ENCODE measurements around the gene PDE4A.
"Not testable (repeated sequence)": the region's sequence is repeated elsewhere in the genome, so short reads cannot be mapped to it uniquely, and the experiment has no call there.

Gene PDE4A

GRCh38 chr19:10439588-10439987 lies 19.2 kb downstream of the PDE4A start:
- no peaks in the 10 kb centered on the region for H3K4me1 Mint-ChIP-seq
- no peak overlapping the region for H3K27ac Mint-ChIP-seq (ENCODE audit: low read depth)
- DNase-seq (ENCODE audit: low spot score in 2 of 2) (no peak), ATAC-seq (replicated peaks; ENCODE audit: extremely low read depth, poor library complexity, severe bottlenecking) (no peak)
- H3K4me3 Mint-ChIP-seq = no peak overlapping the region
- H3K27me3 Mint-ChIP-seq = no peaks in the 10 kb centered on the region
- peaks cover 8% of the 10 kb centered on the region for H3K36me3 Mint-ChIP-seq (ENCODE audit: insufficient read depth)
- H3K9me3 Mint-ChIP-seq = no peaks in the 10 kb centered on the region

DNA sequence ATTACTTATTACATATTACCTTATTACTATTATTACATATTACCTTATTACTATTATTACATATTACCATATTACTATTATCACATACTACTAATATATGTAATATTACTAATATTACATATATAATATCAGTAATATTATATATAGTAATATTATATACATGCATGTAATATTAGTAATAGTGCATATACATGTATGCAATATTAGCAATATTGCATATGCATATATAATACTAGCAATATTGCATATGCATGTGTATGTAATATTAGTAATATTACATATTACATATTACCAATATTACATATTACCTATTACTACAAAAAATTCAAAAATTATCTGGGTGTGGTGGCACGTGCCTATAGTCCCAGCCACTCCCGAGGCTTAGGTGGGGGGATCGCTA lies 22.4 kb downstream of the PDE4A start:
- Mint-ChIP-seq H3K27ac (ENCODE audit: low read depth) (no peak overlapping the region), H3K9me3 (no peaks in the 10 kb centered on the region), H3K4me3 (no peak overlapping the region), H3K4me1 (no peaks in the 10 kb centered on the region), H3K27me3 (no peaks in the 10 kb centered on the region), H3K36me3 (ENCODE audit: insufficient read depth) (peaks cover 10% of the 10 kb centered on the region)
- ATAC-seq (replicated peaks; ENCODE audit: extremely low read depth, poor library complexity, severe bottlenecking) (no peak), DNase-seq (ENCODE audit: low spot score in 2 of 2) (no peak)

DNA sequence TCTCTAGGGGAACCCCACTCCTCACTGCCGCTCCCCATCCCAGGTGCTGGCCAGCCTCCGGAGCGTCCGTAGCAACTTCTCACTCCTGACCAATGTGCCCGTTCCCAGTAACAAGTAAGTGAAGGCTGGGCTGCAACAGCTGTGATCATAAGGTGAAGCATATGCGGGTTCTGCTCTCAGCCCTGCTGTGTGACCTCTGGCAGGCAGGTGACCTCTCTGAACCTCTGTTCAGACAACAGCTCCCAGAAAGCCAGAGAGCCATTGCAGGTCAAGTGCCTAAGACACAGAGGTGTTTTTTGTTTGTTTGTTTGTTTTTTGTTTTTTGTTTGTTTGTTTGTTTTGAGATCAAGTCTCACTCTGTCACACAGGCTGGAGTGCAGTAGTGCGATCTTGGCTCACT lies 28.7 kb downstream of the PDE4A start:
- Mint-ChIP-seq H3K27ac (ENCODE audit: low read depth) (no peak overlapping the region), H3K4me1 (peaks cover 6% of the 10 kb centered on the region), H3K9me3 (no peaks in the 10 kb centered on the region), H3K4me3 (no peak overlapping the region), H3K27me3 (no peaks in the 10 kb centered on the region), H3K36me3 (ENCODE audit: insufficient read depth) (peaks cover 13% of the 10 kb centered on the region)
- ATAC-seq (replicated peaks; ENCODE audit: extremely low read depth, poor library complexity, severe bottlenecking) (no peak), DNase-seq (ENCODE audit: low spot score in 2 of 2) (no peak)

GRCh38 chr19:10450191-10450852 lies 30.0 kb downstream of the PDE4A start:
- Mint-ChIP-seq H3K4me3 (no peak overlapping the region), H3K27ac (ENCODE audit: low read depth) (no peak overlapping the region), H3K27me3 (no peaks in the 10 kb centered on the region), H3K9me3 (no peaks in the 10 kb centered on the region), H3K36me3 (ENCODE audit: insufficient read depth) (peaks cover 9% of the 10 kb centered on the region), H3K4me1 (peaks cover 6% of the 10 kb centered on the region)
- ATAC-seq (replicated peaks; ENCODE audit: extremely low read depth, poor library complexity, severe bottlenecking) = no peak
- DNase-seq (ENCODE audit: low spot score in 2 of 2) = no peak

- Mint-ChIP-seq H3K4me1 (peaks cover 6% of the 10 kb centered on the region), H3K4me3 (no peak overlapping the region), H3K27ac (ENCODE audit: low read depth) (no peak overlapping the region), H3K27me3 (no peaks in the 10 kb centered on the region), H3K36me3 (ENCODE audit: insufficient read depth) (peaks cover 9% of the 10 kb centered on the region), H3K9me3 (no peaks in the 10 kb centered on the region)
- DNase-seq (ENCODE audit: low spot score in 2 of 2) (no peak), ATAC-seq (replicated peaks; ENCODE audit: extremely low read depth, poor library complexity, severe bottlenecking) (no peak)
These were observed 30.7 kb downstream of the PDE4A start for GRCh38 chr19:10450853-10451609.

- Mint-ChIP-seq H3K36me3 (ENCODE audit: insufficient read depth) (peaks cover 6% of the 10 kb centered on the region), H3K4me1 (peaks cover 6% of the 10 kb centered on the region), H3K27ac (ENCODE audit: low read depth) (no peak overlapping the region), H3K4me3 (no peak overlapping the region), H3K9me3 (no peaks in the 10 kb centered on the region), H3K27me3 (no peaks in the 10 kb centered on the region)
- no peak for ATAC-seq (replicated peaks; ENCODE audit: extremely low read depth, poor library complexity, severe bottlenecking)
- no peak for DNase-seq (ENCODE audit: low spot score in 2 of 2)
These were observed 32.6 kb downstream of the PDE4A start for GRCh38 chr19:10452726-10453618.

GRCh38 chr19:10453852-10454251 lies 33.5 kb downstream of the PDE4A start:
- Mint-ChIP-seq H3K36me3 (ENCODE audit: insufficient read depth) (peaks cover 3% of the 10 kb centered on the region), H3K4me3 (no peak overlapping the region), H3K27ac (ENCODE audit: low read depth) (no peak overlapping the region), H3K9me3 (no peaks in the 10 kb centered on the region), H3K4me1 (peaks cover 6% of the 10 kb centered on the region), H3K27me3 (no peaks in the 10 kb centered on the region)
- DNase-seq (ENCODE audit: low spot score in 2 of 2) = no peak
- no peak for ATAC-seq (replicated peaks; ENCODE audit: extremely low read depth, poor library complexity, severe bottlenecking)

DNA sequence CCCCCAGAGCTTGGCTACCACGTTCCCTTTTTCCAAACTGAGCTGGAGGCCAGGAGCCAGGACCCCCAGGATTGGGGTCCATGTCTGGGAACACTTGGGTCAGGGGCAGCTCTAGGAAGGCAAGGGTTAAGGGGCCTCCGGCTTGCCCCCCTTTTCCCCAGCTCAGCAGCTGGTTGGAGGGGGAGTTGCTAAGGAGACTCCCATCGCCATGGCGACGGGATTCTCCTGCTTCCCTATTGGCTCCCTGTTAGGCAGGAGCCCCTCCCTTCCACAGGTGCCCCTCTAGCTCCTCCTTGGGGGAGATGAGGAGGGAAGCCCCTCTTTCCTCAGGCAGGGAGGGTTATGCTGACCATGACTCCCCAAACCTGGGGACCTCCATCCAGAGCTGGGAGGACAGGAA lies 33.9 kb downstream of the PDE4A start:
- H3K9me3 Mint-ChIP-seq = no peaks in the 10 kb centered on the region
- H3K27ac Mint-ChIP-seq (ENCODE audit: low read depth) = no peak overlapping the region
- H3K4me1 Mint-ChIP-seq = peaks cover 6% of the 10 kb centered on the region
- no peak for DNase-seq (ENCODE audit: low spot score in 2 of 2)
- no peak overlapping the region for H3K4me3 Mint-ChIP-seq
- no peaks in the 10 kb centered on the region for H3K27me3 Mint-ChIP-seq
- peaks cover 1% of the 10 kb centered on the region for H3K36me3 Mint-ChIP-seq (ENCODE audit: insufficient read depth)
- ATAC-seq (replicated peaks; ENCODE audit: extremely low read depth, poor library complexity, severe bottlenecking) = no peak

- not testable (repeated sequence) for H3K27ac Mint-ChIP-seq (ENCODE audit: low read depth); H3K4me1 Mint-ChIP-seq; DNase-seq (ENCODE audit: low spot score in 2 of 2); H3K27me3 Mint-ChIP-seq; ATAC-seq (replicated peaks; ENCODE audit: extremely low read depth, poor library complexity, severe bottlenecking); H3K36me3 Mint-ChIP-seq (ENCODE audit: insufficient read depth); H3K9me3 Mint-ChIP-seq; H3K4me3 Mint-ChIP-seq
These were observed 38.4 kb downstream of the PDE4A start for GRCh38 chr19:10458733-10459132.

GRCh38 chr19:10460714-10461046 lies 40.3 kb downstream of the PDE4A start:
- Mint-ChIP-seq H3K9me3 (no peaks in the 10 kb centered on the region), H3K27me3 (no peaks in the 10 kb centered on the region), H3K36me3 (ENCODE audit: insufficient read depth) (peaks cover 7% of the 10 kb centered on the region), H3K4me1 (no peaks in the 10 kb centered on the region), H3K27ac (ENCODE audit: low read depth) (no peak overlapping the region), H3K4me3 (peak overlapping the region; percentile 53)
- ATAC-seq (replicated peaks; ENCODE audit: extremely low read depth, poor library complexity, severe bottlenecking) = peak; percentile 17
- DNase-seq (ENCODE audit: low spot score in 2 of 2) = peak in 1 of 2 donors; percentile 11

DNA sequence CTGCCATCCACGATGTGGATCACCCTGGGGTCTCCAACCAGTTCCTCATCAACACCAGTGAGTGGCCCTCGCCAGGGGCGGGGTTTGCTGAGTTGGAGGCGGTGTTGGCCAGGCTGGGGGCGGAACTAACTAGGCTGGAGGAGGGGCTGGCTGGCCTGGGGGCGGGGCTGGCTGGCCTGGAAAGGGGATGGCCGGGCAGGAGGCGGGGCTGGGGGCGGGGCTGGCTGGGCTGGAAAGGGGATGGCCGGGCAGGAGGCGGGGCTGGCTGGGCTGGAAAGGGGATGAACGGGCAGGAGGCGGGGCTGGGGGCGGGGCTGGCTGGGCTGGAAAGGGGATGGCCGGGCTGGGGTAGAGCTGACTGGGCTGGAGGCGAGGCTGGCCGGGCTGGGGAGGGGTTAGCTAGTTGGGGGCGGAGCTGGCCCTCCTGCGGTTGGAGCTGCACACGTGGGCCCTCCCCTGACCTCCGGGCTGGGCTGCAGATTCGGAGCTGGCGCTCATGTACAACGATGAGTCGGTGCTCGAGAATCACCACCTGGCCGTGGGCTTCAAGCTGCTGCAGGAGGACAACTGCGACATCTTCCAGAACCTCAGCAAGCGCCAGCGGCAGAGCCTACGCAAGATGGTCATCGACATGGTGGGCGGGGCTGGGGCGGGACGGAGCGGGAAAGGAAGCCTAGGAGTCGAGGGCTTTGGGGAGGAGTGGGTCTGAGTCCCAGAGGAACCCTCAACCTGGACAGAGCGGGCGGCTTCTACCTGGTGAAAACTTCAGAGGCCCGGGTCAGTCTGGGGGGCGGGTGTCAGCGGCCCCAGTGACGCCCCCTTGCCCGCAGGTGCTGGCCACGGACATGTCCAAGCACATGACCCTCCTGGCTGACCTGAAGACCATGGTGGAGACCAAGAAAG lies 41.0 kb downstream of the PDE4A start:
- H3K4me3 Mint-ChIP-seq = peak overlapping the region; percentile 53

GRCh38 chr19:10462042-10462441 lies 41.7 kb downstream of the PDE4A start:
- not testable (repeated sequence) for H3K27ac Mint-ChIP-seq (ENCODE audit: low read depth); H3K27me3 Mint-ChIP-seq; H3K4me1 Mint-ChIP-seq; H3K36me3 Mint-ChIP-seq (ENCODE audit: insufficient read depth); DNase-seq (ENCODE audit: low spot score in 2 of 2); ATAC-seq (replicated peaks; ENCODE audit: extremely low read depth, poor library complexity, severe bottlenecking); H3K9me3 Mint-ChIP-seq
- H3K4me3 Mint-ChIP-seq = peak overlapping the region; percentile 53

More for the DNA sequence above, 41.0 kb downstream of the PDE4A start:
- no peaks in the 10 kb centered on the region for H3K4me1 Mint-ChIP-seq
- ATAC-seq (replicated peaks; ENCODE audit: extremely low read depth, poor library complexity, severe bottlenecking) (peak; percentile 89), DNase-seq (ENCODE audit: low spot score in 2 of 2) (peak; percentile 78)
- H3K9me3 Mint-ChIP-seq = no peaks in the 10 kb centered on the region
- H3K27ac Mint-ChIP-seq (ENCODE audit: low read depth) = no peak overlapping the region
- peaks cover 7% of the 10 kb centered on the region for H3K36me3 Mint-ChIP-seq (ENCODE audit: insufficient read depth)
- no peaks in the 10 kb centered on the region for H3K27me3 Mint-ChIP-seq
